ENCODE results near the gene CWF19L1. TPM values are rescaled to one million over a fixed set of nuclear protein-coding genes. Genes with fewer than 3 reads are reported as not detected.

CWF19L1 gene
- total and polyA plus RNA-seq, 2 experiments from 2014 or later = 15.8 to 34.4 TPM

DNA sequence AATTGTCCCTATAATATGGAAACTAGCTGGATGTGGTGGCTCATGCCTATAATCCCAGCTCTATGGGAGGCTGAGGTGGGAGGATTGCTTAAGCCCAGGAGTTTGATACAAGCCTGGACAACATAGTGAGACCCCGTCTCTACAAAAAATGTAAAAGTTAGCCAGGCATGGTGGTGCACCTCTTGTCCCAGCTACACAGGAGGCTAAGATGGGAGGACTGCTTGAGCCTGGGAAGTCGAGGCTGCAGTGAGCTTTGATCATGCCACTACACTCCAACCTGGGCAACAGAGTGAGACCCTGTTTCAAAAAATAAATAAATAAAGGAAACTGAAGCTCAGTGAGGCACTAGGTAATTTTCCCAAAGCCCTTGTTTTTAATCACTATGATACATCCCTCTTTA is 65.9 kb downstream of the CWF19L1 start (continued):
- TF ChIP-seq, protein P1, sequence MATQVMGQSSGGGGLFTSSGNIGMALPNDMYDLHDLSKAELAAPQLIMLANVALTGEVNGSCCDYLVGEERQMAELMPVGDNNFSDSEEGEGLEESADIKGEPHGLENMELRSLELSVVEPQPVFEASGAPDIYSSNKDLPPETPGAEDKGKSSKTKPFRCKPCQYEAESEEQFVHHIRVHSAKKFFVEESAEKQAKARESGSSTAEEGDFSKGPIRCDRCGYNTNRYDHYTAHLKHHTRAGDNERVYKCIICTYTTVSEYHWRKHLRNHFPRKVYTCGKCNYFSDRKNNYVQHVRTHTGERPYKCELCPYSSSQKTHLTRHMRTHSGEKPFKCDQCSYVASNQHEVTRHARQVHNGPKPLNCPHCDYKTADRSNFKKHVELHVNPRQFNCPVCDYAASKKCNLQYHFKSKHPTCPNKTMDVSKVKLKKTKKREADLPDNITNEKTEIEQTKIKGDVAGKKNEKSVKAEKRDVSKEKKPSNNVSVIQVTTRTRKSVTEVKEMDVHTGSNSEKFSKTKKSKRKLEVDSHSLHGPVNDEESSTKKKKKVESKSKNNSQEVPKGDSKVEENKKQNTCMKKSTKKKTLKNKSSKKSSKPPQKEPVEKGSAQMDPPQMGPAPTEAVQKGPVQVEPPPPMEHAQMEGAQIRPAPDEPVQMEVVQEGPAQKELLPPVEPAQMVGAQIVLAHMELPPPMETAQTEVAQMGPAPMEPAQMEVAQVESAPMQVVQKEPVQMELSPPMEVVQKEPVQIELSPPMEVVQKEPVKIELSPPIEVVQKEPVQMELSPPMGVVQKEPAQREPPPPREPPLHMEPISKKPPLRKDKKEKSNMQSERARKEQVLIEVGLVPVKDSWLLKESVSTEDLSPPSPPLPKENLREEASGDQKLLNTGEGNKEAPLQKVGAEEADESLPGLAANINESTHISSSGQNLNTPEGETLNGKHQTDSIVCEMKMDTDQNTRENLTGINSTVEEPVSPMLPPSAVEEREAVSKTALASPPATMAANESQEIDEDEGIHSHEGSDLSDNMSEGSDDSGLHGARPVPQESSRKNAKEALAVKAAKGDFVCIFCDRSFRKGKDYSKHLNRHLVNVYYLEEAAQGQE (IDR thresholded peaks at IDR 0.05; ENCODE audit: unreplicated experiment) = no peak
- no peak for TF ChIP-seq ZNF331 (CRISPR knock-in tag; IDR thresholded peaks at IDR 0.05; ENCODE audit: low read depth)
- no peak for TF ChIP-seq ZNF114 (CRISPR knock-in tag; IDR thresholded peaks at IDR 0.05)
- TF ChIP-seq CREB1 (CRISPR knock-in tag; IDR thresholded peaks at IDR 0.05; ENCODE audit: low read depth) = no peak
- no peak for TF ChIP-seq NANOG (IDR thresholded peaks at IDR 0.05; ENCODE audit: borderline replicate concordance)
- no peak for TF ChIP-seq JUNB (IDR thresholded peaks at IDR 0.05; ENCODE audit: unreplicated experiment)
- TF ChIP-seq POLR2AphosphoS5 (IDR thresholded peaks at IDR 0.05; ENCODE audit: low read depth) = no peak
- TF ChIP-seq EZH2phosphoT487 (IDR thresholded peaks at IDR 0.05; ENCODE audit: unreplicated experiment) = no peak

DNA sequence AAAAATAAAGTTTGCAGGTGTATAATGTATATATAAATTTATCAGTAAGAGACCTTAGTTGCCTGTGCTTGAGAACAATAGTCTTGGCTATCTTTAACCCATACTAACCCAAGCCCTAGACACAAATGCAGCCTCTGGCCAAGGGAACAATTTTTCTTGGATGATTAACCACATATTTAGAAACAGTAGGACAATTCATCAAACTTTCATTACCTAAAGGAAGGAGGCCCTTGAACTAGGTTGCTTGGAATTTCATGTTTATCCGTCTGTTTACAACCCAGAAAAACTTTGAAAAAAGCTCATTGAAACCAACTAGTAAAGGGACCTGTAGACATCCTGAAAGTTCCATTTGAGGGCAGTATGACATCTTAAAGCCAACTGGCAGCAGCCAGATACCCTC is 72.7 kb downstream of the CWF19L1 start:
- H3K27me3 Mint-ChIP-seq (ENCODE audit: insufficient read depth, low read depth, poor library complexity) = no peaks in the 10 kb centered on the region
- peaks cover 25% of the 10 kb centered on the region for H3K36me3 ChIP-seq (ENCODE audit: insufficient read depth)
- TF ChIP-seq, protein P2, sequence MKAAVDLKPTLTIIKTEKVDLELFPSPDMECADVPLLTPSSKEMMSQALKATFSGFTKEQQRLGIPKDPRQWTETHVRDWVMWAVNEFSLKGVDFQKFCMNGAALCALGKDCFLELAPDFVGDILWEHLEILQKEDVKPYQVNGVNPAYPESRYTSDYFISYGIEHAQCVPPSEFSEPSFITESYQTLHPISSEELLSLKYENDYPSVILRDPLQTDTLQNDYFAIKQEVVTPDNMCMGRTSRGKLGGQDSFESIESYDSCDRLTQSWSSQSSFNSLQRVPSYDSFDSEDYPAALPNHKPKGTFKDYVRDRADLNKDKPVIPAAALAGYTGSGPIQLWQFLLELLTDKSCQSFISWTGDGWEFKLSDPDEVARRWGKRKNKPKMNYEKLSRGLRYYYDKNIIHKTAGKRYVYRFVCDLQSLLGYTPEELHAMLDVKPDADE (IDR thresholded peaks at IDR 0.05) = no peak
- TF ChIP-seq EZH2 (IDR thresholded peaks at IDR 0.05; ENCODE audit: low read depth, unreplicated experiment) (no peak), EZH2phosphoT487 (IDR thresholded peaks at IDR 0.05; ENCODE audit: unreplicated experiment) (no peak), STAT1 (IDR thresholded peaks at IDR 0.05; ENCODE audit: unreplicated experiment) (no peak), NANOG (IDR thresholded peaks at IDR 0.05; ENCODE audit: borderline replicate concordance) (no peak)
- TF ChIP-seq, protein P1 (IDR thresholded peaks at IDR 0.05; ENCODE audit: unreplicated experiment) = no peak

More for the DNA sequence above, 72.7 kb downstream of the CWF19L1 start:
- Histone ChIP-seq H3K4me2 (no peak overlapping the region), H3K27ac (ENCODE audit: low read depth) (no peak overlapping the region), H3K9me2 (ENCODE audit: insufficient read depth) (no peaks in the 10 kb centered on the region), H3K4me3 (no peak overlapping the region), H2AFZ (no peak overlapping the region), H3K79me2 (replicated peaks; ENCODE audit: insufficient read depth) (no peaks in the 10 kb centered on the region), H3F3A (replicated peaks; ENCODE audit: low read depth) (0 out of 2 replicates have a peak, but pooled peaks cover 3% of the 10 kb centered on the region), H3K4me1 (ENCODE audit: insufficient read depth) (no peaks in the 10 kb centered on the region), H3K27me3 (ENCODE audit: insufficient read depth) (no peaks in the 10 kb centered on the region), H4K20me1 (replicated peaks; ENCODE audit: insufficient read depth) (peaks cover 8% of the 10 kb centered on the region)
- Mint-ChIP-seq H3K36me3 (ENCODE audit: low read depth) (peaks cover 30% of the 10 kb centered on the region), H3K4me3 (no peak overlapping the region), H3K9me3 (no peaks in the 10 kb centered on the region), H3K27ac (no peak overlapping the region), H3K4me1 (no peaks in the 10 kb centered on the region)
- DNase-seq (ENCODE audit: low spot score) (no peak), ATAC-seq (no peak)
